ENCODE results near the gene EYA2. TPM values are rescaled to one million over a fixed set of nuclear protein-coding genes. Genes with fewer than 3 reads are reported as not detected.

The EYA2 gene
- total RNA-seq, 4 donors from 2014 or later, result 9.9 to 20.1 (median 13.8) TPM

GRCh38 chr20:46962452-46963195 lies 68.0 kb downstream of the EYA2 start:
- Histone ChIP-seq H3K9me3 (no peaks in the 10 kb centered on the region), H3K4me1 (peaks cover 67 to 78% of the 10 kb centered on the region in 2 donors), H3K27me3 (no peaks in the 10 kb centered on the region), H3K36me3 (no peaks in the 10 kb centered on the region), H3K4me3 (replicated peaks in 1 of 3) (no peak overlapping the region), H3K27ac (peak overlapping the region; percentile 83 to 98 (median 91))
- WGBS, 2 donors, result 77 to 79% methylated on average over 11 of the region's 11 CpGs
- TF ChIP-seq CTCF (IDR thresholded peaks at IDR 0.05) (no peak), POLR2A (IDR thresholded peaks at IDR 0.05) (no peak)
- DNase-seq, result peak; percentile 55 to 72
- intact Hi-C loops (cut with DNase I), result no loop called here

- Histone ChIP-seq H3K36me3 (no peaks in the 10 kb centered on the region), H3K4me3 (replicated peaks in 1 of 3) (no peak overlapping the region), H3K27me3 (no peaks in the 10 kb centered on the region), H3K9me3 (no peaks in the 10 kb centered on the region), H3K4me1 (peaks cover 67 to 75% of the 10 kb centered on the region in 2 donors), H3K27ac (peak overlapping the region; percentile 83 to 98 (median 91))
- WGBS, 2 donors, result 21 to 29% methylated on average over 3 of the region's 3 CpGs
- intact Hi-C loops (cut with DNase I), result no loop called here
- TF ChIP-seq CTCF (IDR thresholded peaks at IDR 0.05) (no peak), POLR2A (IDR thresholded peaks at IDR 0.05) (no peak)
- DNase-seq, result peak; percentile 75 to 83
Observed at GRCh38 chr20:46963196-46963529, 68.5 kb downstream of the EYA2 start.

- peaks cover 62 to 72% of the 10 kb centered on the region in 2 donors for H3K4me1 ChIP-seq
- peak overlapping the region; percentile 91 to 98 (median 96) for H3K27ac ChIP-seq
- no peaks in the 10 kb centered on the region for H3K27me3 ChIP-seq
- intact Hi-C loops (cut with DNase I), result no loop called here
- 36 to 46% methylated on average over 12 to 13 of the region's 13 CpGs for WGBS, 2 donors
- no peaks in the 10 kb centered on the region for H3K9me3 ChIP-seq
- H3K36me3 ChIP-seq, result no peaks in the 10 kb centered on the region
- DNase-seq, result peak; percentile 94 to 95
- TF ChIP-seq POLR2A (IDR thresholded peaks at IDR 0.05), result no peak
- no peak for TF ChIP-seq CTCF (IDR thresholded peaks at IDR 0.05)
- H3K4me3 ChIP-seq (replicated peaks in 1 of 3), result no peak overlapping the region
Observed at GRCh38 chr20:46963758-46964617, 69.3 kb downstream of the EYA2 start.

- Histone ChIP-seq H3K36me3 (no peaks in the 10 kb centered on the region), H3K27me3 (no peaks in the 10 kb centered on the region), H3K9me3 (no peaks in the 10 kb centered on the region), H3K27ac (peak overlapping the region; percentile 91 to 98 (median 96)), H3K4me3 (replicated peaks in 1 of 3) (no peak overlapping the region), H3K4me1 (peaks cover 54 to 64% of the 10 kb centered on the region in 2 donors)
- no peak for TF ChIP-seq POLR2A (IDR thresholded peaks at IDR 0.05)
- TF ChIP-seq CTCF (IDR thresholded peaks at IDR 0.05), result no peak
- WGBS, 2 donors, result 89 to 90% methylated on average over 17 of the region's 17 CpGs
- no peak for DNase-seq
- intact Hi-C loops (cut with DNase I), result no loop called here
Observed at GRCh38 chr20:46964618-46965455, 70.2 kb downstream of the EYA2 start.
